Neural progenitor cell (in vitro differentiated cells): ENCODE results near the gene DNMT3A. TPM values are rescaled to one million over a fixed set of nuclear protein-coding genes. Genes with fewer than 3 reads are reported as not detected.
A peak's percentile ranks its signal among the peaks of the same experiment; 100 is the strongest.

Experiments used
- DNase-seq: peaks from one replicate; pipeline ENCODE4 v3.0.0-alpha.2; 2016; ENCODE audit warnings: low spot score
- H2AFZ ChIP-seq: fragments of 200-600 bp; sonication (generic); replicated peaks from 2 replicates; pipeline ENCODE4 v1.6.1; 2016; ENCODE audit warnings: antibody characterized with exemption
- H3F3A ChIP-seq: fragments of 200-600 bp; sonication (generic); 2 replicates; pipeline ENCODE4 v1.6.1; 2016; ENCODE audit warnings: antibody characterized with exemption, low read depth
- H3K27ac ChIP-seq: fragments of 200-600 bp; sonication (generic); 2 replicates; pipeline ENCODE4 v1.5.1; 2016; ENCODE audit warnings: mild to moderate bottlenecking
- H3K27me3 ChIP-seq: fragments of 200-600 bp; sonication (generic); 2 replicates; pipeline ENCODE4 v1.6.1; 2016; ENCODE audit warnings: mild to moderate bottlenecking, moderate library complexity
- H3K36me3 ChIP-seq: fragments of 200-600 bp; sonication (generic); 2 replicates; pipeline ENCODE4 v1.5.1; 2016
- H3K4me1 ChIP-seq: fragments of 200-600 bp; sonication (generic); 2 replicates; pipeline ENCODE4 v1.6.1; 2016; ENCODE audit warnings: mixed run types
- H3K4me2 ChIP-seq: fragments of 200-600 bp; sonication (generic); 2 replicates; pipeline ENCODE4 v1.6.1; 2016
- H3K4me3 ChIP-seq: fragments of 200-600 bp; sonication (generic); 2 replicates; pipeline ENCODE4 v1.5.1; 2016
- H3K79me2 ChIP-seq: fragments of 200-600 bp; sonication (generic); 2 replicates; pipeline ENCODE4 v1.6.1; 2016; ENCODE audit warnings: low read depth
- H3K9ac ChIP-seq: fragments of 200-600 bp; sonication (generic); 2 replicates; pipeline ENCODE4 v1.6.1; 2016
- H3K9me3 ChIP-seq: fragments of 200-600 bp; sonication (generic); 2 replicates; pipeline ENCODE4 v1.5.1; 2016; ENCODE audit warnings: low read depth
- H4K20me1 ChIP-seq: fragments of 200-600 bp; sonication (generic); 2 replicates; pipeline ENCODE4 v1.6.1; 2016; ENCODE audit warnings: low read depth
- H3K27ac Mint-ChIP-seq: 3 replicates; pipeline ENCODE4 v1.8.0; 2021; ENCODE audit warnings: mixed read lengths
- H3K27me3 Mint-ChIP-seq: 2 replicates; pipeline ENCODE4 v1.8.0; 2022; ENCODE audit warnings: low read depth, mild to moderate bottlenecking, inconsistent platforms, moderate library complexity, mixed read lengths; ENCODE audit not compliant: insufficient read depth
- H3K36me3 Mint-ChIP-seq: 3 replicates; pipeline ENCODE4 v1.8.0; 2021; ENCODE audit warnings: mixed read lengths
- H3K4me1 Mint-ChIP-seq: 3 replicates; pipeline ENCODE4 v1.8.0; 2021; ENCODE audit warnings: mixed read lengths
- H3K4me3 Mint-ChIP-seq: 3 replicates; pipeline ENCODE4 v1.8.0; 2021; ENCODE audit warnings: mild to moderate bottlenecking, moderate library complexity, mixed read lengths
- H3K9me3 Mint-ChIP-seq: 3 replicates; pipeline ENCODE4 v1.8.0; 2020; ENCODE audit warnings: mixed read lengths
- EZH2 ChIP-seq: fragments of 200-600 bp; sonication (generic); IDR thresholded peaks from 2 replicates; pipeline ENCODE4 v1.6.1; 2017; ENCODE audit warnings: antibody characterized with exemption, mild to moderate bottlenecking, moderate library complexity
- EZH2phosphoT487 ChIP-seq: fragments of 200-600 bp; sonication (generic); IDR thresholded peaks from 2 replicates; pipeline ENCODE4 v1.6.1; 2017; ENCODE audit warnings: antibody characterized with exemption
- total RNA-seq: library from RNA; depleted of rRNA; stranded (reverse); fragments of >200 nt; gene quantifications from 2 replicates; pipeline ENCODE4 v1.2.3, GENCODE V29; 2015; ENCODE audit warnings: low replicate concordance
- TF ChIP-seq, protein P1 (sequence below): fragments of 200-600 bp; sonication (generic); IDR thresholded peaks from 2 replicates; pipeline ENCODE4 v1.5.1; 2017; ENCODE audit warnings: antibody characterized with exemption, mild to moderate bottlenecking

Gene DNMT3A
- total RNA-seq, 1 donor from 2014 or later, result 46.5 TPM

DNA sequence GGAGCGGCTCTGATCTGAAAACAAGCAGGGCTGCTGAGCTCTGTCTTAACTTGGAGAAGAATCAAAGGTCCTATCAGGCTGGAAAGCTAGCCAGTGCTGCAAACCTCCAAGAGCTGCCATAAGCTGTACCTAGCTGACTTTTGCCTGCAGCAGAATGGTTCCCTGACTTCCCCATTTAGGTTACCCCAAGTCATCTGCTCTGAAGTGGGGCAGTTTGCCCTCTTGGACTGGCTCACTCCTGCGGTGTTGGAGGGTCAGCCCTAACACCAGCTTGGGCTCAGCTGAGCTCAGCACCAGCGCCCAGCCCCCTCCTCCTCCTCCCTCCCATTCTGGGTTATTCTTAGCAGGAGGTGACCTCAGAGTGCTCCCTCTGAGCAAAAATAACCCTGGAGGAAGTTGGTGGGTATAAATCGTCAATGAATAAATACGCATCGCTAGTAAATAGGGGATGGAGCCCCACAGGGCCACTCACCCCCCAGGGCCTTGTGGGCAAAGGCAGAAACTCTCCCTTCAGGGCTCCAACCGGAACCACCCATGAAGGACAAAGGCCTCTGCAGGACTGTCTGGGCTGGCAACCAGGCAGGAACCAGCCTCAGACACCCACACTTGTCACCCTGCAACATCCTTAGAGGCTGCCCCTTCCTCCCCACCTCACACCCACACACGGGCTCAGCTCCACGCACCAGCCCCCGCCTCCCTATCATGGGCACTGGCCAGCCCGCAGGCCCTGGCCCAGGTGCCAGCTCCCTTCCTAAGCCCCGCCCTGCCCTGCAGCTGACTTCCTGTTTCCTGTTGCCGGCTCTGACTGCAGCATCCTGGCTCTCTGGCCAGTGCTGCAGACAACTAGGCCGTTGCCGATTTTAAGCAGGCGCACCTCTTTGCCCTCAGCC is 46.9 kb downstream of the DNMT3A start:
- H3K9ac ChIP-seq, result no peak overlapping the region
- H4K20me1 ChIP-seq, result no peaks in the 10 kb centered on the region
- peak overlapping the region; percentile 26 for H2AFZ ChIP-seq
- H3K79me2 ChIP-seq, result no peaks in the 10 kb centered on the region
- H3K4me1 ChIP-seq, result peaks cover 19% of the 10 kb centered on the region
- H3K9me3 ChIP-seq, result no peaks in the 10 kb centered on the region
- H3K4me3 ChIP-seq, result no peak overlapping the region
- Mint-ChIP-seq H3K4me1 (peaks cover 27% of the 10 kb centered on the region), H3K27ac (no peak overlapping the region), H3K9me3 (no peaks in the 10 kb centered on the region), H3K27me3 (peaks cover 5% of the 10 kb centered on the region), H3K36me3 (no peaks in the 10 kb centered on the region), H3K4me3 (peak overlapping the region; percentile 8)
- H3K27me3 ChIP-seq, result no peaks in the 10 kb centered on the region
- H3K36me3 ChIP-seq, result no peaks in the 10 kb centered on the region
- peaks cover 10% of the 10 kb centered on the region for H3F3A ChIP-seq
- DNase-seq, result no peak
- H3K27ac ChIP-seq, result no peak overlapping the region
- H3K4me2 ChIP-seq, result no peak overlapping the region
- TF ChIP-seq EZH2phosphoT487, result no peak
- no peak for TF ChIP-seq EZH2
- TF ChIP-seq, protein P1, sequence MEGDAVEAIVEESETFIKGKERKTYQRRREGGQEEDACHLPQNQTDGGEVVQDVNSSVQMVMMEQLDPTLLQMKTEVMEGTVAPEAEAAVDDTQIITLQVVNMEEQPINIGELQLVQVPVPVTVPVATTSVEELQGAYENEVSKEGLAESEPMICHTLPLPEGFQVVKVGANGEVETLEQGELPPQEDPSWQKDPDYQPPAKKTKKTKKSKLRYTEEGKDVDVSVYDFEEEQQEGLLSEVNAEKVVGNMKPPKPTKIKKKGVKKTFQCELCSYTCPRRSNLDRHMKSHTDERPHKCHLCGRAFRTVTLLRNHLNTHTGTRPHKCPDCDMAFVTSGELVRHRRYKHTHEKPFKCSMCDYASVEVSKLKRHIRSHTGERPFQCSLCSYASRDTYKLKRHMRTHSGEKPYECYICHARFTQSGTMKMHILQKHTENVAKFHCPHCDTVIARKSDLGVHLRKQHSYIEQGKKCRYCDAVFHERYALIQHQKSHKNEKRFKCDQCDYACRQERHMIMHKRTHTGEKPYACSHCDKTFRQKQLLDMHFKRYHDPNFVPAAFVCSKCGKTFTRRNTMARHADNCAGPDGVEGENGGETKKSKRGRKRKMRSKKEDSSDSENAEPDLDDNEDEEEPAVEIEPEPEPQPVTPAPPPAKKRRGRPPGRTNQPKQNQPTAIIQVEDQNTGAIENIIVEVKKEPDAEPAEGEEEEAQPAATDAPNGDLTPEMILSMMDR, result no peak

GRCh38 chr2:25293958-25294562 is 47.7 kb downstream of the DNMT3A start:
- Histone ChIP-seq H3K27ac (no peak overlapping the region), H4K20me1 (no peaks in the 10 kb centered on the region), H2AFZ (peak overlapping the region; percentile 17), H3K9me3 (no peaks in the 10 kb centered on the region), H3K9ac (no peak overlapping the region), H3K4me1 (peaks cover 17% of the 10 kb centered on the region), H3K4me3 (no peak overlapping the region), H3K36me3 (no peaks in the 10 kb centered on the region), H3K4me2 (no peak overlapping the region), H3K27me3 (no peaks in the 10 kb centered on the region), H3F3A (peaks cover 10% of the 10 kb centered on the region), H3K79me2 (no peaks in the 10 kb centered on the region)
- no peak for TF ChIP-seq EZH2phosphoT487
- no peak for TF ChIP-seq EZH2
- TF ChIP-seq, protein P1, result no peak
- H3K27me3 Mint-ChIP-seq, result peaks cover 5% of the 10 kb centered on the region
- no peak for DNase-seq
- no peaks in the 10 kb centered on the region for H3K9me3 Mint-ChIP-seq
- no peak overlapping the region for H3K4me3 Mint-ChIP-seq
- peaks cover 24% of the 10 kb centered on the region for H3K4me1 Mint-ChIP-seq
- H3K36me3 Mint-ChIP-seq, result no peaks in the 10 kb centered on the region
- H3K27ac Mint-ChIP-seq, result no peak overlapping the region

GRCh38 chr2:25293145-25293544 is 48.6 kb downstream of the DNMT3A start:
- no peaks in the 10 kb centered on the region for H4K20me1 ChIP-seq
- H3K9ac ChIP-seq, result no peak overlapping the region
- H3K27ac ChIP-seq, result no peak overlapping the region
- Mint-ChIP-seq H3K27me3 (peaks cover 5% of the 10 kb centered on the region), H3K4me1 (peaks cover 25% of the 10 kb centered on the region), H3K9me3 (no peaks in the 10 kb centered on the region), H3K36me3 (no peaks in the 10 kb centered on the region), H3K27ac (no peak overlapping the region), H3K4me3 (no peak overlapping the region)
- no peaks in the 10 kb centered on the region for H3K27me3 ChIP-seq
- no peaks in the 10 kb centered on the region for H3K36me3 ChIP-seq
- peaks cover 7% of the 10 kb centered on the region for H3F3A ChIP-seq
- no peak overlapping the region for H3K4me3 ChIP-seq
- H3K79me2 ChIP-seq, result no peaks in the 10 kb centered on the region
- no peaks in the 10 kb centered on the region for H3K9me3 ChIP-seq
- H3K4me2 ChIP-seq, result no peak overlapping the region
- H3K4me1 ChIP-seq, result peaks cover 14% of the 10 kb centered on the region
- TF ChIP-seq, protein P1, result no peak
- TF ChIP-seq EZH2phosphoT487 (no peak), EZH2 (no peak)
- no peak for DNase-seq
- no peak overlapping the region for H2AFZ ChIP-seq
